ENCODE results near the gene CNPY1.
"Not testable (repeated sequence)": the region's sequence is repeated elsewhere in the genome, so short reads cannot be mapped to it uniquely, and the experiment has no call there.

The CNPY1 gene

DNA sequence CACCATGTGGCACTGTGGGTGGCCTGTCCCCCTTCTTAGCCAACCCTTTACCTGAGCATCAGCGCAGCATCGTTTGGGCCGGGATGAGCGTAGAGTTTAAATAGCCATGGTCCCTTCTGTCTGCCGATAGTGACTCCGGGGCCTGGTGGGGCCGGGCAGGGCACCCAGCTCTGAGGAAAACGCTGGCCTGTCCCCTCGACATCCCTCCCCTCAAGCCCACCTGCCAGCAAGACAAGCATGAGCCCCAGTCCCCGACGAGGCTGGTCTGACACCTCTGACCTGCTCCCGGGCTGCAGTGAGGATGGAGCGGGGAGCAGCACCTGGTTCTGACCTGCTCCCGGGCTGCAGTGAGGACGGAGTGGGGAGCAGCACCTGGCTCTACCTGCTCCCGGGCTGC, 31.1 kb upstream of the CNPY1 start:
- DNase-seq: no peak

DNA sequence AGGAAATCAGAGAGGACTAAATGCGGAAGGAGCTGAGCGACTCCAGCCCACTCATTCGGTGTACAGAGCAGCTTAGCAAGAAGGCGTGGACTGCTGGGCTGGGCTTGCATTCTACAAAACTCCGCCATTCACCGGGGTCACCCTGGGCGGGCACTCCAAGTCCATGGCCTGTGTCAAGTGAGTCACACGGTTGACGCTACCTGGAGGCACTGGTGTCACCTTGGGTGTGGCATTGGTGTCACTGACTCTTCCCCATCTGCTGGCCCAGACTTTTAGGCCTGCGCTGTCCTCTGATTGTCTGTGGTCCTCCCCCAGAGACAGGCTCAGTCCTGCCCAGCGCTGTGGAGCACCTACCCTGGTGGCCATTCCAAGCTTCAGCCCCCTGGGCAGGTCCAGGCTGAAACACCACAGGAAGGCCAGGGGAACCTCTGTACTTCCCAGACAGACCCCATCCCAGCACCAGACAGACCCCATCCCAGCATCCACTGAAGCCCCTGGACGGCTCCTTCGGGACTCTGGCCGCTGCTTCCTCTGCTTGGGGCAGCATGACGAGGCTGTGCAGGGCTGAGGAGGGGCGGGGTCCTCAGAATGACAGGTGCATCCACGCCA, 30.6 kb upstream of the CNPY1 start:
- DNase-seq: peak; percentile 29

DNA sequence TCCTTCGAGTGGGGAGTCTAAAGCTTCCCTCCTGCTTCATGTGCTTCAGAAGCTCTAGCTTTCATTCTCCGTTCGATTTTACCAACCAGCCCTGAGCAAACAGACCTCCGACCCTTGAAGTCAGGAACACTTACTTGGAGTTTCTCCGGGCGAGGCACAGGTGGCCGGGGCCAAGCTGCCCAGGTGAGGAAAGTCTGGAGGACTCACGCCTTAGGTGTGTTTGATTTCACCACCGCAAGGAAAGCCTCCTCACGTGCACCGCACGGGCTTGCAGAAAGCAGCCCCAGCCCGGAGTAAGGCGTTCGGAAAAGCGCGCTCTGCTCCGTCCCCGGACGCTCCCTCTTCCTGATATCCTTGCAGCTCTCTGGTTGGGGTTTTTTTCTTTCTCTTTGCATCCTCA, 30.1 kb upstream of the CNPY1 start:
- no peak for DNase-seq

DNA sequence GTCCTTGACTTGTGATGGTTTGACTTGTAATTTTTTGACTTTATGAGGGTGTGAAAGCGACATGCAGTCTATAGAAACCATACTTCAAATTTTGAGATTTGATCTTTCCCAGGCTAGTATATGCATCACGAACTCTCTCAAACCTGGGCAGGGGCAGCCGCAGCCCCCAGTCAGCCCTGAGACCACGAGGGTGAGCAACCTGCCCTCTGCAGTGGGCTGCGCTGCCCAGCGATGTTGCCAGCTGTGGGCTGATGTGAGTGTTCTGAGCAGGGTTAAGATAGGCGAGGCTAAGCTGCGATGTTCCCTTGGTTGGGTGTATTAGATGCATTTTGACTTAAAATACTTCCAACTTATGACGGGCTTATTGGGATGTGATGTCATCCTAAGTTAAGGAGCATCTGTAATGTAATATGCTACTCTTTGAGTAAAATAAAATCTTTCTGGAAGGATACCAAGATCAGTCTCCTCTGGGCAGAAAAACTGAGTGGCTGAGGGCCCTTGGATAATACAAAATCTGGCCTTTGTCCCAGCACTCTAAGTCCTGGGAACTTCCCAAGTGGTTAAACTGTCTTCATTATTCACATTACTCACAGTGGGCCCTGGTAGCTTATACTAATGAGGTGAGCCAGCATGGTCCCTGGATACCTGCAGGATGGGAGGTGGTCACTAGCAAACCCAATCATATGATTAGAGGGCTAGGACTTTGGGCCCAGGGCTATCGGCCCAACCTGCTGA, 28.4 kb upstream of the CNPY1 start:
- DNase-seq: no peak

DNA sequence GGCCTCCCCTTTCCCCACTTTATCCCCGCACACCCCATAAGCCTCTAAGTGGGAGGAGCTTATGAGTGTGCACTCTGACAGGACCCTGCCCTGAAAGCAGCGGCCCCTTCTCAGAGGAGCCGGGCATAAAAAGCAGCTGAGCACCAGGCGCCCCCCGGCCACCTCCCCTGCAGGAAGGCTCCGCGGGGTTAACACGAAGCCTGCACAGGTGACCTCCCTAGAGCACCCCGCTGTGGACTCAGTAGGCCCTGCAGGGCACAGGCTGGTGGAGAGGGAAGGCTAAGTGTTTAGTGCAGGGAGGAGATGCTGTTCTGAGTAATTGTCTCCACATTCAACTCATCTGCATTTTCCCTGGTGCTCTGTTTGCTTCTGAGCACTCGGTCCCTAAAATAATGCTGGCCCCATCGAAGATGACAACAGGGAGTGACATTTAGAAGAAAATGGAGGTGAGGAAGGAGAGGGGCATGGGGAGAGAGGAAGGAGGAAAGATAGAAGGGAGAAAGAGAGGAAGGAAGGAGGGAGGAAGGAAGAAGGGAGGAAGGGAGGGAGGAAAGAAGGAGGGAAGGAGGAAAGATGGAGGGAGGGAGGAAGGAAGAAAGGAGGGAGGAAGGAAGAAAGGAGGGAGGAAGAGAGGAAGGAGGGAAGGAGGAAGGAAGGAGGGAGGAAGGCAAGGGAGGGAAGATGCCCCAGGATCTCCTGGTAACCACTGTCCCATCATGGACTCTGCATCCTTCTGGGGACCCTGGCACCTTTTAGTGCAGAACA, 25.4 kb upstream of the CNPY1 start:
- DNase-seq: no peak

DNA sequence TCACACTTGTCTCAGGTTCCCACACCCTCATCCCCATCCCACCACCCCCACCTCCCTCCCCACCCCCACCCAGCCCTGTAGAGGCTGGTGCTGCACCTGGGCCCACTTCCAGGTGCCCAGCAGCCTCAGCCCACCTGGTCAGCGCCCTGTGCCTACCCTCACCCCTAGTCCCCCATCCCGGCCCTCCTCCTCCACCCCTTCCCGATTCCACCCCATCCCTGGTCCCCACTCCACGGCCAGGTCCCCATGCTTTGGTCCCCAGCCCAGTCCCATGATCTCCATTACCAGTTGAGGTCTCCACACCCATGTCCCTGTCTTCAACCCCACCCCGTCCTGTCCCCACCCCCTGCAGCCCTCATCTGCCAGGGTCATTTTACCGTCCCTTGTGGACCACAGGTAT, 24.6 kb upstream of the CNPY1 start:
- DNase-seq: no peak

DNA sequence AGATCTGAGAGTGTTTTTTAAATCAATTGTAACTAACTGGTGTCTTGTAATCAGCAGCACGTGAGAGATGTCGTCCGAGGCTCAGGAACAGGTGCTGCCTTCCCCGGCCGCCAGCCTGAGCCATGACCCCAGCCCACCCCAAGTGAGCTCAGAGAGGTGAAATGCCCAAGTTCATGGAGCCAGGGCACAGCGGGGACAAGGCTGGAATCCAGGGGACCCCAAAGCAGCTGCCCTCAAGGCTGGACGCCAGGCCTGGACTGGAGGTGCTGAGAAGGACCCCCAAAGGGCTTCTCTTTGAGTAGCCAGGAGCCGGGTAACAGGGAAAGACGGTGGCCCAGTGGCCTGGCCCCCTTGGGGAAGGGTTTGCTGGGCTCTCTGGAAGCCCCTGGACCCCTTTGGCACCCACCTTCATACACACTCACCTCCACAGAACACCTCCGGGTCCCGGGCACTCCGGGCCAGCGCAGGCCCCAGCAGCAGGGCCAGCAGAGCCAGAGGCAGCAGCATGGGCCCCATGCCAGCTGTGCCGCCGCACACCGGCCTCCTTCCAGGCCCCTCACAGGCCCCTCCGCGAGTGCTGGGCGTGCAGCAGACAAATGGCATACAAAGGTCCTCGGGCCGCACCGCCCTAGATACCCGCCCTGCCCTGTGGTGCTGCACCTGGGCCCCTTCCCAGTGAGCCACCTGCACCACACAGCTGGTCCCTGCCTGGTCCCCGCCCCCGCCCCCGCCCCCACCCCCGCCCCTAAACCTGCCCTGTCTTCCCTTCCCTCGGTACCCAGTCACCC, 24.0 kb upstream of the CNPY1 start:
- DNase-seq: no peak

DNA sequence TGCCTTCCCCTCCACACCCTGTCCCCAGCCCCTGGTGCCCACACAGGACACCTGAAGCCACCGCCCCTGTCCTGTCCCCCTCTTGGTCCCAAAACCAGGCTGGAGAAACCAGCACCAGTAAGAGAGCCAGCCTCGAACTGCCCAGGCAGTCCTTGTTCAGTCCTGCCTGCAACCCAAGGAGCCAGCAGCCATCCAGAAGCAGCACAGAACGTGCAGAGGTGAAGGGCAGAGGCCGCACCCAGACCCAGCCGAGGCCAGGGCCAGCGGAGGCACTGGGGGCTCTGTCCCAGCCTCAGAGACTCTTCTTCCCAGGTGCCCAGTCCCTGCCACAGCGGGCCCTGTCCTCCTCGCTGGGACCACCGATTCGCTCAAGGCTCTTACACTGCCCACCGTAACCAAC, 23.3 kb upstream of the CNPY1 start:
- DNase-seq: no peak

DNA sequence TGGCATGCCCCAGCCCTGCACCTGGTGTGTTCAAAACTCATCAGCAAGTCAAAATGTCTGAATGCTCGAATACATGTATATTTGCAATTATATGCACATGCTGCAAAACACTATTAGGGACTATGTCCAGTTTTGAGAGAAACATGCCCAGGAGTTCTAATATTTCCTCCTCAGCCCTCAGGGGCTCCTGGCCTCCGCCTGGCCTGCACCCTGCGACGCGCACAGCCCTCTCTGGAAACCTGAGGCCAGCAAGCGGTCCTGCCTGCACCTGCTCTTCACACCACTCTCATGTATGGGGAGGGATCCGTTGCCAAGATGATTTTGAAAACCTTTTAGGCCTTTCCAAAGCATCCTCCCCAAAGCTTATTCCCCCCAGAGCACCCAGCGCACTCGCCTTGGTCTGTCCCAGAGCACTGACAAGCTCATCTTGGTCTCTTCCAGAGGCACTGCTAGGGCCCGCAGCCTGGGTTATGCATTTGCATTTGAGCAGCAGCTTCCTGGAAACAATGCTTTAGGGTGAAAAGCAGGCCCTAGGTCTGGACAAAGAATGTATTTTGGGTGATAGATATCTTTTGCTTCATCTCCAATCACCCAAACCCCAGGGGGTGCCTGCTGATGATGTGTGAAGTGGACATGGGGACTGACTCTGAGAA, 22.6 kb upstream of the CNPY1 start:
- DNase-seq: no peak

DNA sequence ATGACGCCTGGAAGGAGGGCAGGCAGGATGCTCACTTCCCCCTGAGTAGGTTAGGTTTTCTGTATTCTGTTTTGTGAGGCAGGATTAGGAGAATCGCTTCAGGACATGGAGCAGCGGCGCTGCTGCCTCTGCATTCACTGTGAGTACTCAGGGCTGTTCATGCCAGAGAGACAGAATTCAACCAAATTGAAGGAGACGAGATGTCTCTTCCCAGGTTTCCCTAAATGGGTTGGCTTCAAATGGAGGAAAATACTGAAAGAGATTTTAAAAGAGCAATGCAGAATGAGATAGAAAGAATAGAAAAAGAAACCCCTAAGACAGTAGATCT, 21.9 kb upstream of the CNPY1 start:
- no peak for DNase-seq

DNA sequence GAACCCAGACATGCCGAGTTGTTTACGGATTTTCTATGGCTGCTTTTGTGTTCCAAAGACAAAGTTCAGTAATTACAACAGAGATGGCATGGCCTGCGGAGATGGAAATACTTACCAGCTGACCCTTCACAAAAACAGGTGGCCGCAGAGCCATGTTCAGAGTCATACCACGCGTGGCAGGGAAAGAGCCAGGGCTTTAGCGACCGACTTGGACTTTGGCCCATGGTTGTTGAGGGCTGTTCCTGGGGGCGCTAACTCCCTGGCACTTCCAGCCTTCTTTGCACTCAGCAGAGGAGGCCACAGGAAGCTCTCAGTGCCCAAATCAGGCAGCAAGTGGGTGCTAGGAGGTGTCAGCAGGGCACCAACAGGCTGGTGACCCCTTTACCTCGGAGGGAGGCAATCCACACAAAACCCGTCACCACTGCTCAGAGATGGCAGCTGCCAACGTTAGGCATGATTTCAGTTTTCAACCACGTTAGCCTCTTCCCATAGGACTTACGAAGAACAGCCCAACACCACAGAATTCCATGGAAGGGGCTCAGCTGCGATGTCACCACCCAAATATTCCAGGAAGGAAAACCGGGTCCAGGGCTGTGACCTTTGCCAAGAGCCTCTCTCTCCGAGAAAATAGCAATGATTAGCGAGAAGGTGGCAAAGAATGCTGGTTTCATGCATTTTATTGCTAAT, 21.4 kb upstream of the CNPY1 start:
- DNase-seq: no peak

DNA sequence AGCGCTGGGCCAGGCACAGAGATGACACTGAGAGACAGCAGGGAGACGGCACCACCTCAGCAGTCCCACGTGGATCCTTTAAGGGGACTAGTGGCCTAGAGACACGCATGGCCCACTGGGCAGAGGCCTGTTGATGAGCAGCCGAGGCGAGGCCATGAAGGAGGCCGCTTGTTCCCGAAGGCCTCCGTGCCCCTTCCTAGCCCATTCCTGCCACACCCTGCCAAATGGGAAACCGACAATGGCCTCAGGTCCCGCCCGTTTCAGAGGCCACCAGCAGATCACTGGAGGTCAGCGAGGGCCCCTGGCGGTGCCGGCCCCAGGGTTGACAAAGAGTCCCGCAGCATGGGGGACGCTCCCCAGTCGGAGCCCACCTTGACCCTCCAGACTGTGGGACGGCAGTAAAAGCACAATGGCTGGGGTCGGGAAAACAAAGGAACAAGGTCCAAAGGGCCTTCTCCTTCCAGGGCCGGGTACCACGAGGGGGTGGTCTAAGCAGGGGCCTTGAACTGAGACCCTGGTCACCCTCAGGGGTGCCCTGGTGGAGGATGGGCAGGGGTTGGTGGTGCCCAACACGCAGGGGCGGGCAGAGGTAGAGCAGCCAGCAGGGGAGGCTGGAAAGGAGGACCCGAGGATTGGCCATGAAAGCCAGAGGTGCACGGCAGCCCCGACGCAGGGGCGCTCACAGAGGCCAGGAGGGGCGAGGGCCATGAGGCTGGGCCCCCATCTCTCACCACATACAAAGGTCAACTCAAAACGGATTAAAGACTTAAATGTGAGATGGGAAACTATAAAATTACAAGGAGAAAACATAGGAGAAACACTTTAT, 19.9 kb upstream of the CNPY1 start:
- no peak for DNase-seq

DNA sequence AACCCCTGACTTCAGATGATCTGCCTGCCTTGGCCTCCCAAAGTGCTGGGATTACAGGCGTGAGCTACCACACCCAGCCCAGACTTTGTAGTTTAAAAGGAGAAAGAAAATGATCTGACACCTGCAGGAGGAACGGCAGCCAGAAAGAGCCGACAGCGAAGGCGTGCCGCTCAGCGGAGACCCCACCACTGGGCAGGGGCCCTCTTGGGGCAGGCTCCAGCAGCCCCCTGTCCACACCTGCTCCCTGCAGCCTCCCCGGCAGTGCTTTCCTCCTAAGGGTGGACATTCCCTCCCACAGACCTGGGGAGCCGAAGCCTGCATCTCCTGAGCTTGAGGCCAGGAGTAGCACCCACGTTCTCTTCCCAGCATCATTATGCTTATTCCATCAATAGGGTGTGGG, 19.2 kb upstream of the CNPY1 start:
- DNase-seq: no peak

DNA sequence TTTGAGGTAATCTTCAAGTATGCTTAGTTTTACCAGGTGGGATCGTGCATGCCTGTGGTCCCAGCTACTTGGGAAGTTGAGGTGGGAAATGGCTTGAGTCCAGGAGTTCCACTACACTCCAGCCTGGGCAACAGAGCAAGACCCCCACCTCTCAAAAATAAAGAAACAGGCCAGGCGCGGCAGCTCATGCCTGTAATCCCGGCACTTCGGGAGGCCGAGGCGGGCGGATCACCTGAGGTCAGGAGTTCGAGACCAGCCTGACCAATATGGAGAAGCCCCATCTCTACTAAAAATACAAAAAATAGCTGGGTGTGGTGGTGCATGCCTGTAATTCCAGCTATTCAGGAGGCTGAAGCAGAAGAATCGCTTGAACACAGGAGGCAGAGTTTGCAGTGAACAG, 16.6 kb upstream of the CNPY1 start:
- not testable (repeated sequence) for DNase-seq

DNA sequence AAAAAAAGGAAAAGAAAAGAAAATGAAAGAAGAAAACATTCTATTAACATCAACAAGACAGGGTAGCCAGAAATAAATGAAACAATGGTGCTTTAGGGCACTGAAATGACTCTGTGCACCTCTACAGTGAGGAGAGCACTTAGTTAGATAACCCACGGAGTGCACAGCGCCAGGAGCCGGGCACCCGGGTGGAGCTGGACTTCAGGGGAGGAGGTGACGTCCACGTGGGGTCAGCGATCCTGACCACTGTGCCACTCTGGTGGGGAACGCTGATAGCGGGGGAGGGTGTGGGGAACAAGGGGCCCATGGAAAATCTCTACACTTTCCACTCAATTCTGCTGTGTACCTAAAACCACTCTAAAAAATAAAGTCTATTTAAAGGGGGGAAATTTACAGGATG, 15.7 kb upstream of the CNPY1 start:
- DNase-seq: no peak

DNA sequence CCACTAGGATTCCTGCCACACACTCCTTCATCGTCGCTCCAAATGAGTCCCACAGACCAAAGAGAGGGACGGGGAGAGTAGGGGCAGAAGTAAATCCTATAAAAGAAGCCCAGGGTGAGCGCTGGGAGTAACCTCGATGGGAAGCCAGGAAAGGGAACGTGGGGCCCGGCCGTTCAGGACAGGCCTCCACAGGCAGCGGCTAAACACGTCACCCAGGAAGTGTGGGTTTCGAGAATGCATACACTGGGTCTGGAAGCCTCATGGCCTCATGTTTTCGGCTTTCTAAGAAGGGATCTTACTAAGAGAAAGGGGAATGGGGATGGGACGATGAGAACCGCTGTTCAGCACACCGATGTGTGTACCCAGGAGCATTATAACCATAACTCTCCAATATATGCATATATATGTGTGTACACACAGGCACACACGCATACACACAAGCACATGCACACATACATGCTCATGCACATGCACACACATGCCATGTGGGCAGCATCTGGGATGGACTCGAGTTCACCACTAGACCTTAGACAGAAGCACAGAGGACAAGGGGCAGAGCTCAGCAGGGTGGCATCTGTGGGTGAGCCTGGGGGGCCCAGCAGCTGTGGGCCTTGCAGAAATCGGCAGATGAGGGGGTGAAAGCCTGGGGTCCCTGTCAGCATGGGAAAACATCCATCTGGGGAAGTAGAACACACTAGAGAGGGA, 14.8 kb upstream of the CNPY1 start:
- DNase-seq: no peak

DNA sequence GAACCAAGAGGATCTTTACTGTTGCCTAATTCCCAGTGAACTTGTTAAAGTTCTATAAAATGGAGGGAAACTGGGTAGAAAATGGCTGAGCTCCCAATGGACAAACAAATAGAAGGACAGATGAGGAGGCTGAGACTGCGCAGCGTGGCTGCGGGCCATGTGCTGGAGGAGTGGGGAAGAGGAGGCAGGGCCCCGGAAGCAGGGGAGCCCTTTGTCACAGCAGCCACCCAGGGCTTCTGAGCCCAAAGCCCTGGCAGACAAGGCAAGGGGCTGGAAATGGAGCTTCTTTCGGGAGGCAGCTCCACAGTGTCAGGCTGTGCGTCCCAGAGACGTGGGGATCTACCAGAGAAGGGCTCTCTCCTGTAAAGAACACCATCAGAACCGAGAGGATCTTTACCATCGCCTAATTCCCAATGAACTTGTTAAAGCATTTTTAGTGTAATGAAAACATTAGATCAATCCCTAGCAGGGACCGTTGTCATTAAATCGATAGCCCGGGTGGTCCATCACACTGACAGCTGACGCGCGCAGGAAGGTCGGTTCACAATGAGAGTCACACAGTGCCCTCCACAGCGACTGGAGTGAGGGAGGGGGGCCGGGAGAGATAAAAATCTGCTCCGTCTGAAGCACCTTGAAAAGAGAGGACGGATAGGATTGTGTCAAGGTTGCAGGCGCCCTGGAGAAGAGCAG, 14.0 kb upstream of the CNPY1 start:
- DNase-seq: no peak

DNA sequence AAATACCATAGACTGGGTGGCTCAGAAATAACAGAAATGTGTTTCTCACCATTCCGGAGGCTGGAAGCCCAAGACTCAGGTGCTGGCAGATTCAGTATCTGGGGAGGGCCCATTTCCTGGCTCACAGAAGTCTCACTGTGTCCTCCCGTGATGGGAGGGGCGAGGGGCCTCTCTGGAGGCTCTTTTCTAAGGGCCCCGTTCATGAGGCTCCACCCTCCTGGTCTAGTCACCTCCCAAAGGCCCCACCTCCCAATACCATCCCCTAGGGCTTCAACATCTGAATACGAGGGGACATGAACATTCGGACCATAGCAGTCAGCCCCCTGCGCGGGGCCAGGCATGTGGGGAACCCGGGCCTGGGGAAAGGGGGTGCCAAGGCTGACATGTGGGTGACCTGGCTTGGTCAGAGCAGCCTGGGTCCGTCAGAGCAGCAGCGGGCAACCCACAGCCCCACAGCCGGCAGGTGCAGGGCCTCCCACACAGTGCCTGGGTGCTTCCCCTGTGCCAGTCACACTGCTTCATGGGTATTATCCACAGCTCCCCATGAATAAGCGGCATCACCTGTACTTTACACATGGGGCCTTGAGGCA, 13.3 kb upstream of the CNPY1 start:
- no peak for DNase-seq

DNA sequence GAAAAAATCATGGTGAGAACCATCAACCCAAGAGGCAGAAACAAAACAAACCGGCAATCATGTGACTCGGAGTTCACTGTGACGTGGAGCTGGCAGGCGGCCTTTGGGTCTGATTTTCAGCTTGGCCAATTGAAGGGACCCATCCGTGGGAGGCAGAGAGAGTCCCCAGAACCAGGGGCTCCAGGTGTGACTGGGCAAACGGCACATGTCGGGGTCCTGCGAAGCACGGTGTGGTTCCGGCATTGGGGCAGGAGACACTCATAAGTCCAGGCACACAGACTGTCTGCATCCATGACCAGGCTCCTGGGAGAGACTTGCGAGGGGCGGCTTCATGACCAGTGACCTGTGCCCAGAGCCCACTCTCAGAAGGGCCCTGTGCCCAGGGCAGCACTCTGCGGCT, 12.6 kb upstream of the CNPY1 start:
- no peak for DNase-seq

DNA sequence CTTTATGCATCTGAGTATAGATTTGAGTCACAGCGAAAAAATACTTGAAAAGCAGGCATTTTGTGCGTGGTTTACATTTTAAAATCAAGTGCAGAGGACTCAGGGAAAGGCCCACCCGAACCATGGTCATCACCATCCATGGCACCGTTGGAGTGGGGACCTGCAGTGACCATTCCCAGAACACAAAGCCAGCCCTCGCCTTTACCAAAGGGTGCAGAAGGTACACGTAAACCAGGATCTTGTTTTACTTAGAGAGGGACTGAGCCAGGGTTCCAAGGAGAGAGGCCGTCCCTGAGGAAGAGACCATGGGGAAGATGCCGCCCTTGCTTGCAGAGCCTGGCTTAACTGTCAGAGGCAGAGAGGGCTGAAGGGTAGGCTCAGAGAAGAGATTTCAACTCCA, 12.0 kb upstream of the CNPY1 start:
- DNase-seq: no peak

Measured in DMS53 (cell line).